ENCODE data around the gene DPP3.

DPP3 gene

GRCh38 chr11:66546368-66546965 is 66.2 kb downstream of the DPP3 start, which contains the start of gene ACTN3:
TSS of gene ACTN3 (plus strand) at chr11:66546903. CDS start at chr11:66546938, 35 bp downstream.
- Histone ChIP-seq H3K4me3 (ENCODE audit: low read length in 2 of 2) (peak within 1 kb of the TSS; percentile 86 to 87), H2BK15ac (ENCODE audit: low read length) (peak within 1 kb of the TSS; percentile 94), H3K14ac (ENCODE audit: low read length) (peak within 1 kb of the TSS; percentile 59), H3K4ac (ENCODE audit: low read length) (no peak within 1 kb of the TSS), H2BK5ac (ENCODE audit: low read length) (peak within 1 kb of the TSS; percentile 90), H2BK12ac (ENCODE audit: low read length) (no peak within 1 kb of the TSS), H3K9ac (ENCODE audit: low read depth, low read length, poor library complexity) (peak within 1 kb of the TSS; percentile 96), H3K27ac (replicated peaks; ENCODE audit: low read length) (peak within 1 kb of the TSS; percentile 67), H3K79me1 (ENCODE audit: low read depth, low read length) (no peaks in the 10 kb centered on the region), H3K4me2 (ENCODE audit: insufficient read depth, low read length, poor library complexity, severe bottlenecking) (peak within 1 kb of the TSS; percentile 93), H3K9me3 (replicated peaks in 1 of 2; ENCODE audit: control insufficient read depth in 2 of 2, insufficient read depth in 1 of 2, low read depth in 1 of 2, low read length in 2 of 2) (no peaks in the 10 kb centered on the region), H3K36me3 (replicated peaks in 1 of 2; ENCODE audit: control insufficient read depth in 2 of 2, insufficient read depth in 2 of 2, low read length in 2 of 2) (peaks cover 5 to 16% of the 10 kb centered on the region in 2 donors), H3K18ac (ENCODE audit: low read length) (peak within 1 kb of the TSS; percentile 95), H3K27me3 (ENCODE audit: control insufficient read depth in 3 of 3, insufficient read depth in 3 of 3, low read depth in 1 of 3, low read length in 3 of 3) (no peaks in the 10 kb centered on the region), H2BK120ac (ENCODE audit: low read depth, low read length) (peak within 1 kb of the TSS; percentile 75), H4K91ac (ENCODE audit: low read depth, low read length, poor library complexity) (no peak within 1 kb of the TSS), H3K23ac (ENCODE audit: low read depth, low read length, poor library complexity) (peak within 1 kb of the TSS; percentile 82), H4K8ac (ENCODE audit: low read depth, low read length) (no peak within 1 kb of the TSS), H3K4me1 (ENCODE audit: control insufficient read depth in 2 of 2, insufficient read depth in 1 of 2, low read depth in 1 of 2, low read length in 2 of 2) (peaks cover 19 to 32% of the 10 kb centered on the region in 2 donors), H2AK5ac (ENCODE audit: low read depth, low read length) (peak within 1 kb of the TSS; percentile 78), H2AFZ (ENCODE audit: low read length) (peak within 1 kb of the TSS; percentile 97)
- peak; percentile 66 for DNase-seq (ENCODE audit: low spot score)
- WGBS, 2 donors (ENCODE audit: extremely low coverage in 2 of 2, insufficient read length in 2 of 2, insufficient replicate concordance in 1 of 2), result no CpG with 5 or more reads among the region's 37 CpGs

GRCh38 chr11:66546966-66547661 is 66.9 kb downstream of the DPP3 start:
- no peak overlapping the region for H3K9ac ChIP-seq (ENCODE audit: low read depth, low read length, poor library complexity)
- peak overlapping the region; percentile 90 for H2BK5ac ChIP-seq (ENCODE audit: low read length)
- peaks cover 19 to 32% of the 10 kb centered on the region in 2 donors for H3K4me1 ChIP-seq (ENCODE audit: control insufficient read depth in 2 of 2, insufficient read depth in 1 of 2, low read depth in 1 of 2, low read length in 2 of 2)
- H3K27ac ChIP-seq (replicated peaks; ENCODE audit: low read length), result peak overlapping the region; percentile 65
- no peak overlapping the region for H3K14ac ChIP-seq (ENCODE audit: low read length)
- peak overlapping the region; percentile 18 for H3K23ac ChIP-seq (ENCODE audit: low read depth, low read length, poor library complexity)
- H3K27me3 ChIP-seq (ENCODE audit: control insufficient read depth in 3 of 3, insufficient read depth in 3 of 3, low read depth in 1 of 3, low read length in 3 of 3), result no peaks in the 10 kb centered on the region
- H2AFZ ChIP-seq (ENCODE audit: low read length), result peak overlapping the region; percentile 97
- no peak overlapping the region for H4K8ac ChIP-seq (ENCODE audit: low read depth, low read length)
- H2BK120ac ChIP-seq (ENCODE audit: low read depth, low read length), result peak overlapping the region; percentile 75
- H3K18ac ChIP-seq (ENCODE audit: low read length), result peak overlapping the region; percentile 85
- H3K4ac ChIP-seq (ENCODE audit: low read length), result no peak overlapping the region
- H3K36me3 ChIP-seq (replicated peaks in 1 of 2; ENCODE audit: control insufficient read depth in 2 of 2, insufficient read depth in 2 of 2, low read length in 2 of 2), result peaks cover 3 to 10% of the 10 kb centered on the region in 2 donors
- H2BK15ac ChIP-seq (ENCODE audit: low read length), result peak overlapping the region; percentile 94
- H3K79me1 ChIP-seq (ENCODE audit: low read depth, low read length), result no peaks in the 10 kb centered on the region
- no CpG with 5 or more reads among the region's 18 CpGs for WGBS, 2 donors (ENCODE audit: extremely low coverage in 2 of 2, insufficient read length in 2 of 2, insufficient replicate concordance in 1 of 2)
- peak overlapping the region; percentile 89 for H3K4me2 ChIP-seq (ENCODE audit: insufficient read depth, low read length, poor library complexity, severe bottlenecking)
- no peaks in the 10 kb centered on the region for H3K9me3 ChIP-seq (replicated peaks in 1 of 2; ENCODE audit: control insufficient read depth in 2 of 2, insufficient read depth in 1 of 2, low read depth in 1 of 2, low read length in 2 of 2)
- H4K91ac ChIP-seq (ENCODE audit: low read depth, low read length, poor library complexity), result no peak overlapping the region
- peak overlapping the region; percentile 53 for H2AK5ac ChIP-seq (ENCODE audit: low read depth, low read length)
- no peak overlapping the region for H2BK12ac ChIP-seq (ENCODE audit: low read length)
- peak overlapping the region in 1 of 2 donors; percentile 73 for H3K4me3 ChIP-seq (ENCODE audit: low read length in 2 of 2)
- peak; percentile 29 for DNase-seq (ENCODE audit: low spot score)

GRCh38 chr11:66547662-66548009 is 67.4 kb downstream of the DPP3 start:
- no peak overlapping the region for H3K23ac ChIP-seq (ENCODE audit: low read depth, low read length, poor library complexity)
- peak overlapping the region; percentile 21 for H2AFZ ChIP-seq (ENCODE audit: low read length)
- no peak overlapping the region for H2BK12ac ChIP-seq (ENCODE audit: low read length)
- peak overlapping the region; percentile 79 for H2BK15ac ChIP-seq (ENCODE audit: low read length)
- H3K4ac ChIP-seq (ENCODE audit: low read length), result no peak overlapping the region
- peak overlapping the region; percentile 89 for H3K4me2 ChIP-seq (ENCODE audit: insufficient read depth, low read length, poor library complexity, severe bottlenecking)
- peak overlapping the region; percentile 50 for H3K9ac ChIP-seq (ENCODE audit: low read depth, low read length, poor library complexity)
- H2AK5ac ChIP-seq (ENCODE audit: low read depth, low read length), result peak overlapping the region; percentile 78
- H3K27me3 ChIP-seq (ENCODE audit: control insufficient read depth in 3 of 3, insufficient read depth in 3 of 3, low read depth in 1 of 3, low read length in 3 of 3), result no peaks in the 10 kb centered on the region
- peak overlapping the region; percentile 90 for H2BK5ac ChIP-seq (ENCODE audit: low read length)
- H3K27ac ChIP-seq (replicated peaks; ENCODE audit: low read length), result peak overlapping the region; percentile 65
- peak overlapping the region; percentile 41 for H3K18ac ChIP-seq (ENCODE audit: low read length)
- peaks cover 19 to 32% of the 10 kb centered on the region in 2 donors for H3K4me1 ChIP-seq (ENCODE audit: control insufficient read depth in 2 of 2, insufficient read depth in 1 of 2, low read depth in 1 of 2, low read length in 2 of 2)
- no peaks in the 10 kb centered on the region for H3K9me3 ChIP-seq (replicated peaks in 1 of 2; ENCODE audit: control insufficient read depth in 2 of 2, insufficient read depth in 1 of 2, low read depth in 1 of 2, low read length in 2 of 2)
- peaks cover 2 to 4% of the 10 kb centered on the region in 2 donors for H3K36me3 ChIP-seq (replicated peaks in 1 of 2; ENCODE audit: control insufficient read depth in 2 of 2, insufficient read depth in 2 of 2, low read length in 2 of 2)
- no CpG with 5 or more reads among the region's 5 CpGs for WGBS, 2 donors (ENCODE audit: extremely low coverage in 2 of 2, insufficient read length in 2 of 2, insufficient replicate concordance in 1 of 2)
- H3K4me3 ChIP-seq (ENCODE audit: low read length in 2 of 2), result no peak overlapping the region
- no peak overlapping the region for H4K91ac ChIP-seq (ENCODE audit: low read depth, low read length, poor library complexity)
- H3K14ac ChIP-seq (ENCODE audit: low read length), result no peak overlapping the region
- peak; percentile 55 for DNase-seq (ENCODE audit: low spot score)
- no peaks in the 10 kb centered on the region for H3K79me1 ChIP-seq (ENCODE audit: low read depth, low read length)
- peak overlapping the region; percentile 75 for H2BK120ac ChIP-seq (ENCODE audit: low read depth, low read length)
- H4K8ac ChIP-seq (ENCODE audit: low read depth, low read length), result no peak overlapping the region

GRCh38 chr11:66548041-66548440 is 67.8 kb downstream of the DPP3 start:
- no peak overlapping the region for H3K14ac ChIP-seq (ENCODE audit: low read length)
- H3K9me3 ChIP-seq (replicated peaks in 1 of 2; ENCODE audit: control insufficient read depth in 2 of 2, insufficient read depth in 1 of 2, low read depth in 1 of 2, low read length in 2 of 2), result no peaks in the 10 kb centered on the region
- peak overlapping the region; percentile 41 for H3K18ac ChIP-seq (ENCODE audit: low read length)
- no peak overlapping the region for H2BK12ac ChIP-seq (ENCODE audit: low read length)
- DNase-seq (ENCODE audit: low spot score), result no peak
- no peak overlapping the region for H3K4ac ChIP-seq (ENCODE audit: low read length)
- H2BK5ac ChIP-seq (ENCODE audit: low read length), result no peak overlapping the region
- peak overlapping the region; percentile 78 for H2AK5ac ChIP-seq (ENCODE audit: low read depth, low read length)
- no peak overlapping the region for H4K8ac ChIP-seq (ENCODE audit: low read depth, low read length)
- no peaks in the 10 kb centered on the region for H3K79me1 ChIP-seq (ENCODE audit: low read depth, low read length)
- peak overlapping the region; percentile 79 for H2BK15ac ChIP-seq (ENCODE audit: low read length)
- H3K4me2 ChIP-seq (ENCODE audit: insufficient read depth, low read length, poor library complexity, severe bottlenecking), result peak overlapping the region; percentile 89
- WGBS, 2 donors (ENCODE audit: extremely low coverage in 2 of 2, insufficient read length in 2 of 2, insufficient replicate concordance in 1 of 2), result no CpG with 5 or more reads among the region's 11 CpGs
- peaks cover under 1 to 2% of the 10 kb centered on the region in 2 donors for H3K36me3 ChIP-seq (replicated peaks in 1 of 2; ENCODE audit: control insufficient read depth in 2 of 2, insufficient read depth in 2 of 2, low read length in 2 of 2)
- H3K23ac ChIP-seq (ENCODE audit: low read depth, low read length, poor library complexity), result no peak overlapping the region
- no peak overlapping the region for H3K4me3 ChIP-seq (ENCODE audit: low read length in 2 of 2)
- H4K91ac ChIP-seq (ENCODE audit: low read depth, low read length, poor library complexity), result no peak overlapping the region
- H3K27ac ChIP-seq (replicated peaks; ENCODE audit: low read length), result peak overlapping the region; percentile 59
- no peak overlapping the region for H2BK120ac ChIP-seq (ENCODE audit: low read depth, low read length)
- no peaks in the 10 kb centered on the region for H3K27me3 ChIP-seq (ENCODE audit: control insufficient read depth in 3 of 3, insufficient read depth in 3 of 3, low read depth in 1 of 3, low read length in 3 of 3)
- H2AFZ ChIP-seq (ENCODE audit: low read length), result peak overlapping the region; percentile 21
- H3K4me1 ChIP-seq (ENCODE audit: control insufficient read depth in 2 of 2, insufficient read depth in 1 of 2, low read depth in 1 of 2, low read length in 2 of 2), result peaks cover 17 to 32% of the 10 kb centered on the region in 2 donors
- no peak overlapping the region for H3K9ac ChIP-seq (ENCODE audit: low read depth, low read length, poor library complexity)
